GM10266 (cell line): ENCODE measurements around the gene RNF224.

Experiments
- DNase-seq: peaks from one replicate; pipeline ENCODE4 v3.0.0; 2012; ENCODE audit errors: extremely low spot score
- TF ChIP-seq, protein P1 (sequence below): IDR thresholded peaks from 2 replicates; pipeline ENCODE4 v1.5.1; 2012; ENCODE audit warnings: mild to moderate bottlenecking, low read depth; ENCODE audit not compliant: control insufficient read depth, insufficient read depth; ENCODE audit errors: missing control alignments

The RNF224 gene

DNA sequence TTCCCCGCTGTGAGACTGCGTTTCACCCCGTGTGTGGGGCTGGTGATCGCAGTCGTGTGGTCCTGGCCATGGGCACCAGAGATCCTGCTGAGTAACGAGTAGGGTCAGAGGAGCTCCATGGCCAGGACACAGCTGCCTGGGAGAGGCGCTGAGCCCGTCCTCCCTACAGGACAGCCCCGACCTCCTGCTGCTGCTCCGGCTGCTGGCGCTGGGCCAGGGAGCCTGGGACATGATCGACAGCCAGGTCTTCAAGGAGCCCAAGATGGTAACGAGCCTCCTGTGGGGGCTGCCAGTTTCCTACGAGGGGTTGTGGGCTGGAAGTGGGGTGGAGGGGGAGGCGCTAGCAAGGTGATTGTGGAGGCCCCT, 38.8 kb downstream of the RNF224 start:
- DNase-seq = no peak
- TF ChIP-seq, protein P1, sequence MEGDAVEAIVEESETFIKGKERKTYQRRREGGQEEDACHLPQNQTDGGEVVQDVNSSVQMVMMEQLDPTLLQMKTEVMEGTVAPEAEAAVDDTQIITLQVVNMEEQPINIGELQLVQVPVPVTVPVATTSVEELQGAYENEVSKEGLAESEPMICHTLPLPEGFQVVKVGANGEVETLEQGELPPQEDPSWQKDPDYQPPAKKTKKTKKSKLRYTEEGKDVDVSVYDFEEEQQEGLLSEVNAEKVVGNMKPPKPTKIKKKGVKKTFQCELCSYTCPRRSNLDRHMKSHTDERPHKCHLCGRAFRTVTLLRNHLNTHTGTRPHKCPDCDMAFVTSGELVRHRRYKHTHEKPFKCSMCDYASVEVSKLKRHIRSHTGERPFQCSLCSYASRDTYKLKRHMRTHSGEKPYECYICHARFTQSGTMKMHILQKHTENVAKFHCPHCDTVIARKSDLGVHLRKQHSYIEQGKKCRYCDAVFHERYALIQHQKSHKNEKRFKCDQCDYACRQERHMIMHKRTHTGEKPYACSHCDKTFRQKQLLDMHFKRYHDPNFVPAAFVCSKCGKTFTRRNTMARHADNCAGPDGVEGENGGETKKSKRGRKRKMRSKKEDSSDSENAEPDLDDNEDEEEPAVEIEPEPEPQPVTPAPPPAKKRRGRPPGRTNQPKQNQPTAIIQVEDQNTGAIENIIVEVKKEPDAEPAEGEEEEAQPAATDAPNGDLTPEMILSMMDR = no peak

DNA sequence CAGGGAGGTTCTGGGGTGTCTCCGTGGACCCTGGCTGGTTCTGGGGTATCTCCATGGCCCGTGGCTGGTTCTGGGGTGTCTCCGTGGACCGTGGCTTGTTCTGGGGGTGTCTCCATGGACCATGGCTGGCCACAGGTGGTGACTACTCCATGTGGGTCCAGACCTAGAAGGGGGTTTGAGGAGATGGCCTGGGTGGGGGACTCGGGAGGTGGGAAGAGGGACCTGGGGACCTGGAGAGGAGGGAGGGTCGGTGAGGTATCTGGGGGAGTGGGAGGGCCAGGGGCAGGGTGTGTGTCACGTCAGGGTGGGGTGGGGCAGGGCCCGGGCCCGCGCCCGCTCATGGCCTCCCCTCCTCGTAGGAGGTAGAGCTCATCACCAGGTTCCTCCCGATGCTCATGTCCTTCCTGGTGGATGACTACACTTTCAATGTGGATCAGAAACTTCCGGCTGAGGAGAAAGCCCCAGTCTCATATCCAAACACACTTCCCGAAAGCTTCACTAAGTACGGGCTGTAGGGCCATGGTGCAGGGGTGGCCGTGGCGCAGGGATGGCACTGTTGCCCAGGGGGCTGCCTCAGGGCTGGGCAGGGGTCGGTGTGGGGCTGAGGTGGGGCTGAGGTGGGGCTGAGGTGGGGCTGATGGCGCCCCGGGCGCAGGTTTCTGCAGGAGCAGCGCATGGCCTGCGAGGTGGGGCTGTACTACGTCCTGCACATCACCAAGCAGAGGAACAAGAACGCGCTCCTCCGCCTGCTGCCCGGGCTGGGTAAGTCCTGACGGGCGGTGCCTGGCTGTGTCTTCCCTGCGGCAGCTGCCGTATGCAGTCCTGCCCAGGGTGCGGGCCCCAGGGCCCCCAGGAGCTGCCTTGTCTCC, 39.5 kb downstream of the RNF224 start:
- TF ChIP-seq, protein P1 = no peak
- no peak for DNase-seq

DNA sequence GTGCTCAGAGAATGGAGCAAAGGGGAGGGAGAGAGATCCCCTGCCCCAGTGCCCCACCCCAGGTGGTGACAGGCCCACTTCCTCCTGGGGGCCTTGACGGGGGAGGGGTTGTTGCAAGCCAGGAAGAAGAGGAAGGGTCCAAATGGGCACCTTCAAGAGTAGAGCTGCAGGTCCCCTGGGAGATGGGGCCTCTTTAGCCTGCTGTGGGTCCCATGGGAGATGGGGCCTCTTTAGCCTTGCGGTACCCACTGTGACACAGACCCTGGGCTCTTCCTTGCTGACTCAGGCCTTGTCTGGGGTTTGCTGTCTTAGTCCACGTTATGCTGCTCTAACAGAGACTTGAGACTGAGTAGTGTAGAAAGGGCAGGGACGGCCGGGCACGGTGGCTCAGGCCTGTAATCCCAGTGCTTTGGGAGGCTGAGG, 40.6 kb downstream of the RNF224 start:
- DNase-seq = no peak
- TF ChIP-seq, protein P1 = no peak

DNA sequence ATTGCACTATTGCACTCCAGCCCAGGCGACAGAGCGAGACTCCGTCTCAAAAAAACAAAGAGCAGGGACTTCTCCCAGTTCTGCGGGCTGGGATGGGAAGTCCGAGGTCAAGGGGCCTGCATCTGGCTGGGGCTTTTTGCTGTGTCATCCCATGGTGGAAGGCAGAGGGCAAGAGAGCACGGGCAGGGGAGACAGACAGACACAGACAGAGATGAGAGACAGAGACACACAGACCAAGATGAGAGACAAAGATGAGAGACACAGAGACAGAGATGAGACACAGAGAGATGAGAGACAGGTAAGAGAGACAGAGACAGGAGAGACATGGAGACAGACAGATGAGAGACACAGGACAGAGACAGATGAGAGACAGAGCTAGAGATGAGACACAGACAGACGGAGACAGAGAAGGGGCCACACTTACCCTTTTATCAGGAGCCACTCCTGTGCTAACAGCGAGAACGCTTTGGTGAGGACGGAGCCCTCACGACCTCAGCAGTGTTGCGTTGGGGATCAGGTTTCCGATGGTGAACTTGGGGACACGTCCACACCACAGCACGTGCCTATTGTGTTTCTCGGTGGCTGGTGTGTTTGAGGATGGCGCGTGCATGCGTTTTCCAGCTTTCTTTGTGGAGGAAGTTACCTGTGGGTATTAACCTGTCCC, 41.4 kb downstream of the RNF224 start:
- no peak for DNase-seq
- TF ChIP-seq, protein P1 = no peak

DNA sequence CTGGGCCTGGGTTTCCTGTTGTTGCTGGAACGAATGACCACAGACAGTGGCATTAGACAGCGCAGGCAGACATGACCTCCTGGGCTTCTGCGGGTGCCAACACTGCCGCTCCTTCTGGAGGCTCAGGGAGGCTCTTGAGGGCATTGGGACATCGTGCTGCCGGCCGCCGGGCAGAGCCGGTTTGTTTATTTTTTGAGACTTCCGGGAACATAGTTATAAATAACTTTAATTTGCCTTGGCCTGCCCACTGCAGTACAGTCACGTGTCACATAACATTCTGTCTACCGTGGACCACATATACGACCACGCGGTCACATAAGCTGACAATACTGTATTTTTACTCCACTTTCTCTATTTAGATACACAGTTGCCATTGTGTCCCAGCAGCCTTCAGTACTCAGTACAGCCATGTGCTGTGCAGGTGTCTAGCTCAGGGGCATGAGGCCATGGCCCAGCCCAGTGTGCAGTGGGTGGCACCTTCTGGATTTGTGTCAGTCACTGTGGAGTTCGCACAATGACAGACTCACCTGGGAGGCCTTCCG, 42.0 kb downstream of the RNF224 start:
- DNase-seq = no peak
- TF ChIP-seq, protein P1 = no peak

DNA sequence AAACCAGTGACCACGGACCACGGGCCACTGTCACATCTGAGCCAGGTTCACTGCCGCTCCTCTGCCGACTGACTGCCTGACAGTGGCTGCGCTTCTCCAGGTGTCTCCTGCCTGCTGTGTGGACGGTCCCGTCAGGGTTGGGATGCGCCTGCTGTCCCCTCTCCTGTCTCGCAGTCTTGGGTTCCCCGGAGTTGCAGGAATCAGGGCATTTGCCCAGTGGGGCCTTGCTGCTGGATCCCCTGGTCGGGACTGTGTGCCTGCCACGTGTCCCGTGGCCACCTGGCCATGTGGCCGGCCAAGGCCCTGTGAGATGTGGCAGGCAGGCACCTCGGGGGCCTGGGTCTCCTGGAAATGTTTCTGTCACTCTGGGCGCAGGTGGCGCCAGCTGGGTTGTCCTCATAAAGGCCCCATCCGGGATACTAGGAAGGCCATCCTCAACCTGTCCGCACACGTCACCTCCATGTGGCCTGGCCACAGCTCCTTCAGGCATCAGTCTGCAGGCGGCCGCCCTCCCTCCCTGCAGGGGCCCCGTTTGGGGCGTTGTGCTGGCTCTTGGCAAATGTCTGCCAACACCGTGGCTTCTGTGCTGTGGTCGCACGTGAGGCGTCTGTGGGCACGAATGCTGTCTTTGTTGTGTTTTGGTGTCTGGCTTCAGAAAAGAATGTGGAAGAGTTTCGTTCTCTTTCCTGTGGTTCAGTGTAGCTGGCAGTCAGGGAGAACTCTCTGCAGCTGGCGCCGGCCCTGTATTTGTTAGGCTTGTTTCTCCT, 43.8 kb downstream of the RNF224 start:
- TF ChIP-seq, protein P1 = no peak

More for the DNA sequence above, 43.8 kb downstream of the RNF224 start:
- DNase-seq = no peak
